SU-DHL-6 (cell line): ENCODE results near the gene TMEM187.

Source experiments
- H2AFZ ChIP-seq: fragments of 200-600 bp; sonication (generic); 2 replicates; pipeline ENCODE4 v1.6.1; 2014; ENCODE audit warnings: low read depth, mild to moderate bottlenecking, moderate library complexity, mixed read lengths, antibody characterized with exemption, low read length; ENCODE audit not compliant: severe bottlenecking
- H3F3A ChIP-seq: fragments of 200-600 bp; shearing (Covaris generic); 2 replicates; pipeline ENCODE4 v1.6.0; 2016; ENCODE audit warnings: antibody characterized with exemption, mild to moderate bottlenecking; ENCODE audit not compliant: insufficient read depth
- H3K27ac ChIP-seq: fragments of 200-600 bp; sonication (generic); 2 replicates; pipeline ENCODE4 v1.5.1; 2016; ENCODE audit warnings: low read depth, mild to moderate bottlenecking, low read length, moderate library complexity, mixed read lengths
- H3K27me3 ChIP-seq: fragments of 200-600 bp; sonication (generic), shearing (Covaris generic); 2 replicates; pipeline ENCODE4 v1.6.0; 2014; ENCODE audit warnings: mild to moderate bottlenecking, low read length
- H3K36me3 ChIP-seq: fragments of 200-600 bp; sonication (generic); 2 replicates; pipeline ENCODE4 v1.6.1; 2014; ENCODE audit warnings: mild to moderate bottlenecking, low read length, mixed read lengths
- H3K4me2 ChIP-seq: fragments of 300-600, 200-600 bp; shearing (Covaris generic), sonication (generic); 2 replicates; pipeline ENCODE4 v1.6.0; 2014; ENCODE audit warnings: low read length, low read depth, mild to moderate bottlenecking; ENCODE audit not compliant: poor library complexity, severe bottlenecking
- H3K4me3 ChIP-seq: fragments of 200-600 bp; sonication (generic); 2 replicates; pipeline ENCODE4 v1.5.1; 2014; ENCODE audit warnings: antibody characterized with exemption, low read length, mild to moderate bottlenecking, mixed read lengths; ENCODE audit not compliant: insufficient read depth, poor library complexity, severe bottlenecking
- H3K79me2 ChIP-seq: fragments of 200-600 bp; sonication (generic); 2 replicates; pipeline ENCODE4 v1.6.1; 2014; ENCODE audit warnings: mild to moderate bottlenecking, low read length, moderate library complexity; ENCODE audit not compliant: insufficient read depth
- H3K9ac ChIP-seq: fragments of 200-600 bp; sonication (generic); 2 replicates; pipeline ENCODE4 v1.7.0; 2014; ENCODE audit warnings: mild to moderate bottlenecking, low read length
- H3K9me2 ChIP-seq: fragments of 200-600 bp; sonication (generic); replicated peaks from 2 replicates; pipeline ENCODE4 v1.6.1; 2014; ENCODE audit warnings: low read length; ENCODE audit not compliant: insufficient read depth
- H3K9me3 ChIP-seq: fragments of 200-600 bp; sonication (generic); 2 replicates; pipeline ENCODE4 v1.6.1; 2014; ENCODE audit warnings: low read length, mixed read lengths; ENCODE audit not compliant: insufficient read depth
- H4K20me1 ChIP-seq: fragments of 200-600 bp; sonication (generic); 2 replicates; pipeline ENCODE4 v1.6.1; 2014; ENCODE audit warnings: low read depth, mild to moderate bottlenecking, antibody characterized with exemption, low read length, moderate library complexity, mixed read lengths
- EZH2phosphoT487 ChIP-seq: fragments of 200-600 bp; sonication (generic), shearing (Covaris generic); conservative IDR thresholded peaks from 2 replicates; pipeline ENCODE4 v1.6.1; 2018; ENCODE audit warnings: mild to moderate bottlenecking, antibody characterized with exemption, low read length, moderate library complexity, mixed read lengths
- TF ChIP-seq, protein P1 (sequence below): fragments of 200-600 bp; sonication (generic); IDR thresholded peaks from one replicate; pipeline ENCODE4 v1.5.1; 2017; ENCODE audit warnings: antibody characterized with exemption, mild to moderate bottlenecking, low read length, moderate library complexity; ENCODE audit not compliant: insufficient read depth, poor library complexity, severe bottlenecking

Gene TMEM187

DNA sequence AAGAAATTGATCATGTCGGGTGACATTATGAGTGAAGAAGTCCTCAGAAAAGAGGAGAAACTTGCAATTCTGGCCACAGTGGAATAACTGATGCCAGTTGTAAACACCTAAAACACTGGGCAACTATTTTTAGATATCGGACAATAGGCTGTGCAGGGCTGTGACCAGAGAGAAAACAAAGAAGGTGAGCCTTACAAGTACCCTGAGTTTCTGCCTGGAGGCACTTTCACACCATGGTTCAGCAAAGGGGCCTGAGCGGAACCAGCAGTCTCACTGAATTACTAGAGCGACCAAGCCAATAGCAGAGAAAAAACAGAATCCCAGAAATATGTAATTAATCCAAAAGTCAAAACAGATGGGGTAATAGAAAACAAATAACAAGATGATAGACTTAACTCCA, 36.0 kb downstream of the TMEM187 start:
- H3K4me3 ChIP-seq, result no peak overlapping the region
- H3K27me3 ChIP-seq, result no peaks in the 10 kb centered on the region
- no peaks in the 10 kb centered on the region for H3K36me3 ChIP-seq
- H3K9me2 ChIP-seq, result no peaks in the 10 kb centered on the region
- no peak overlapping the region for H3K9ac ChIP-seq
- H2AFZ ChIP-seq, result no peak overlapping the region
- H3K9me3 ChIP-seq, result no peaks in the 10 kb centered on the region
- TF ChIP-seq EZH2phosphoT487, result no peak
- TF ChIP-seq, protein P1, sequence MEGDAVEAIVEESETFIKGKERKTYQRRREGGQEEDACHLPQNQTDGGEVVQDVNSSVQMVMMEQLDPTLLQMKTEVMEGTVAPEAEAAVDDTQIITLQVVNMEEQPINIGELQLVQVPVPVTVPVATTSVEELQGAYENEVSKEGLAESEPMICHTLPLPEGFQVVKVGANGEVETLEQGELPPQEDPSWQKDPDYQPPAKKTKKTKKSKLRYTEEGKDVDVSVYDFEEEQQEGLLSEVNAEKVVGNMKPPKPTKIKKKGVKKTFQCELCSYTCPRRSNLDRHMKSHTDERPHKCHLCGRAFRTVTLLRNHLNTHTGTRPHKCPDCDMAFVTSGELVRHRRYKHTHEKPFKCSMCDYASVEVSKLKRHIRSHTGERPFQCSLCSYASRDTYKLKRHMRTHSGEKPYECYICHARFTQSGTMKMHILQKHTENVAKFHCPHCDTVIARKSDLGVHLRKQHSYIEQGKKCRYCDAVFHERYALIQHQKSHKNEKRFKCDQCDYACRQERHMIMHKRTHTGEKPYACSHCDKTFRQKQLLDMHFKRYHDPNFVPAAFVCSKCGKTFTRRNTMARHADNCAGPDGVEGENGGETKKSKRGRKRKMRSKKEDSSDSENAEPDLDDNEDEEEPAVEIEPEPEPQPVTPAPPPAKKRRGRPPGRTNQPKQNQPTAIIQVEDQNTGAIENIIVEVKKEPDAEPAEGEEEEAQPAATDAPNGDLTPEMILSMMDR, result no peak
- peaks cover 6% of the 10 kb centered on the region; the same call in 1 of the 2 replicates for H3F3A ChIP-seq
- H4K20me1 ChIP-seq, result no peaks in the 10 kb centered on the region
- H3K4me2 ChIP-seq, result no peak overlapping the region
- H3K79me2 ChIP-seq, result no peaks in the 10 kb centered on the region
- H3K27ac ChIP-seq, result no peak overlapping the region

GRCh38 chrX:154010330-154011087, 38.0 kb downstream of the TMEM187 start:
- Histone ChIP-seq H3K4me3 (no peak overlapping the region), H3K27me3 (no peaks in the 10 kb centered on the region), H3K9me2 (no peaks in the 10 kb centered on the region), H3K36me3 (no peaks in the 10 kb centered on the region), H3K4me2 (no peak overlapping the region), H3K27ac (no peak overlapping the region), H3K9ac (no peak overlapping the region), H3K9me3 (no peaks in the 10 kb centered on the region), H4K20me1 (no peaks in the 10 kb centered on the region), H2AFZ (no peak overlapping the region), H3F3A (no peaks in the 10 kb centered on the region), H3K79me2 (no peaks in the 10 kb centered on the region)
- no peak for TF ChIP-seq EZH2phosphoT487
- TF ChIP-seq, protein P1, result no peak

DNA sequence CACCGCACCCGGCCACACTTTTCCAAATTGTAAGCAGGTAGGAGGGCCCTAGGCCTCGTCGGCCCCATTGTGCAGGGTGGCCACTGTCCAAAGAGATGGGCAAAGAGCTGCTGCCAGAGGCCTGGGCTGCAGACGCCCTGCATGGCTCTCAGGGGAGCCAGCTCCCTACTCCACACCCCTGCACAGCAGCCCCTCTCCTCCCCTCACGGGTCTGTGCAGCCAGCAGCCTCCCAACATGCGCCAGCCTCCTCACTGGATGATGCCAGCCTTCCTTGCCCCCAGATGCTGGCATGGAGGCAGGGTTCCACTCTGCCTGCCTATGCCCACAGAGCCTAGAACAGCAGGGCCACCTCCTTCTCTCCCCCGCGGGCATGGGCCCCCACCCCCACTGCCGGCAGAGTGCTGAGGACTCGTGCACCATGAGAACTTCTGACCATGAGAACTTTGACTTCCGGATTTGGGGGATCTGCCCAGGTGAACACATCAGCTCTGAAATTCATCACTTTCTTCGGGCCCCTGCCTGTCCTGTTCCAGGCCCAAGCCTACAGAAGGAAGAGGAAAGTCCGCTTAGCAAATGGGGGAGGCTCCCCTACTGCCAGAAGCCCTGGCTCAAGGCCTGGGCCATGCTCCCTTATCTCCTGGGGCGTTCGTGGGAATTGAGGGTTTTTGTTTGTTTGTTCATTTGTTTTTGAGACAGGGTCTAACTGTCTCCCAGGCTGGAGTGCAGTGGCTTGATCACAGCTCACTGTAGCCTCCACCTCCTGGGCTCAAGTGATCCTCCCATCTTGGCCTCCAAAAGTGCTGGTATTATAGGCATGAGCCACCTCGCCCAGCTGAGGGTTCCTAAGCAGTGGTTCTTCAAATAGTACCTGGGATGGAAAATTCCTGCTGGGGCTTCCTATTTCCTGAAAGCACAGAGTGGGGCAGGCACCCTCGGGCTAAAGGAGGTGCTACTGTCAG, 39.1 kb downstream of the TMEM187 start:
- Histone ChIP-seq H3K36me3 (no peaks in the 10 kb centered on the region), H3K4me3 (no peak overlapping the region), H3K27ac (no peak overlapping the region), H3K9ac (no peak overlapping the region), H3K79me2 (no peaks in the 10 kb centered on the region), H3F3A (no peaks in the 10 kb centered on the region), H2AFZ (no peak overlapping the region), H3K9me2 (no peaks in the 10 kb centered on the region), H3K27me3 (no peaks in the 10 kb centered on the region), H3K4me2 (no peak overlapping the region), H4K20me1 (no peaks in the 10 kb centered on the region), H3K9me3 (no peaks in the 10 kb centered on the region)
- TF ChIP-seq, protein P1, result no peak
- TF ChIP-seq EZH2phosphoT487, result no peak
